RWPE2 (cell line): ENCODE measurements around the gene FAM168B.

Experiments used
- ATAC-seq: fragments of 200-7000 bp; cut with Tn5 transposase; 3 replicates; pipeline ENCODE4 v1.9.1; 2021; ENCODE audit warnings: low read depth
- DNase-seq: peaks from one replicate; pipeline ENCODE4 v3.0.0-alpha.2; 2020; ENCODE audit warnings: low spot score
- H3K27ac ChIP-seq: fragments of 450-650 bp; 2 replicates; pipeline ENCODE4 v1.5.1; 2017; ENCODE audit warnings: mild to moderate bottlenecking; ENCODE audit not compliant: poor library complexity, severe bottlenecking
- H3K27me3 ChIP-seq: fragments of 250-450 bp; sonication (Bioruptor Pico); 2 replicates; pipeline ENCODE4 v1.5.1; 2021; ENCODE audit warnings: mild to moderate bottlenecking, moderate library complexity; ENCODE audit not compliant: insufficient read depth, poor library complexity, severe bottlenecking
- H3K36me3 ChIP-seq: fragments of 250-450 bp; sonication (Bioruptor Pico); 2 replicates; pipeline ENCODE4 v1.5.1; 2020; ENCODE audit warnings: low read depth, mild to moderate bottlenecking, moderate library complexity
- H3K4me1 ChIP-seq: fragments of 250-450 bp; sonication (Bioruptor Pico); 2 replicates; pipeline ENCODE4 v1.5.1; 2021; ENCODE audit warnings: mild to moderate bottlenecking, moderate library complexity; ENCODE audit not compliant: insufficient read depth, poor library complexity, severe bottlenecking
- H3K4me3 ChIP-seq: fragments of 250-450 bp; sonication (Bioruptor Pico); 2 replicates; pipeline ENCODE4 v1.5.1; 2021; ENCODE audit warnings: mild to moderate bottlenecking, moderate library complexity; ENCODE audit not compliant: severe bottlenecking
- H3K9me3 ChIP-seq: fragments of 250-450 bp; sonication (Bioruptor Pico); 2 replicates; pipeline ENCODE4 v1.5.1; 2021; ENCODE audit warnings: mild to moderate bottlenecking, moderate library complexity; ENCODE audit not compliant: severe bottlenecking
- CTCF ChIP-seq: fragments of 450-650 bp; IDR thresholded peaks from one replicate; pipeline ENCODE4 v1.5.1; 2017; ENCODE audit warnings: mild to moderate bottlenecking, moderate library complexity; ENCODE audit not compliant: poor library complexity, severe bottlenecking

FAM168B gene

GRCh38 chr2:131104487-131105155, 11.4 kb upstream of the FAM168B start:
- H3K4me1 ChIP-seq = peaks cover 3% of the 10 kb centered on the region
- no peak for TF ChIP-seq CTCF
- peak overlapping the region; percentile 82 for H3K27ac ChIP-seq
- H3K36me3 ChIP-seq = peaks cover 22% of the 10 kb centered on the region
- DNase-seq (peak; percentile 69), ATAC-seq (peak; percentile 76)
- H3K4me3 ChIP-seq = peak overlapping the region; percentile 75
- no peaks in the 10 kb centered on the region for H3K9me3 ChIP-seq
- no peaks in the 10 kb centered on the region for H3K27me3 ChIP-seq

- peaks cover 3% of the 10 kb centered on the region for H3K4me1 ChIP-seq
- H3K27ac ChIP-seq = no peak overlapping the region
- no peak for TF ChIP-seq CTCF
- no peaks in the 10 kb centered on the region for H3K9me3 ChIP-seq
- H3K36me3 ChIP-seq = peaks cover 14% of the 10 kb centered on the region
- ATAC-seq (no peak), DNase-seq (no peak)
- H3K27me3 ChIP-seq = no peaks in the 10 kb centered on the region
- no peak overlapping the region for H3K4me3 ChIP-seq
These were observed 9.9 kb upstream of the FAM168B start for GRCh38 chr2:131103165-131103564.

GRCh38 chr2:131094463-131095281, 1.4 kb upstream of the FAM168B start:
- Histone ChIP-seq H3K36me3 (peaks cover 14% of the 10 kb centered on the region), H3K4me3 (no peak overlapping the region), H3K27me3 (no peaks in the 10 kb centered on the region), H3K27ac (peak overlapping the region; percentile 74), H3K4me1 (peaks cover 8% of the 10 kb centered on the region), H3K9me3 (no peaks in the 10 kb centered on the region)
- no peak for DNase-seq
- peak; percentile 9; the same call in 1 of the 3 replicates for ATAC-seq
- no peak for TF ChIP-seq CTCF

GRCh38 chr2:131093696-131094462, 619 bp upstream of the FAM168B start:
- no peak for TF ChIP-seq CTCF
- peak; percentile 75 for ATAC-seq
- Histone ChIP-seq H3K27ac (peak overlapping the region; percentile 74), H3K9me3 (no peaks in the 10 kb centered on the region), H3K36me3 (peaks cover 18% of the 10 kb centered on the region), H3K27me3 (no peaks in the 10 kb centered on the region), H3K4me3 (peak overlapping the region; percentile 95), H3K4me1 (peaks cover 8% of the 10 kb centered on the region)
- peak; percentile 67 for DNase-seq
